ENCODE data around the gene MGAT5B. TPM values are rescaled to one million over a fixed set of nuclear protein-coding genes. Genes with fewer than 3 reads are reported as not detected.

The MGAT5B gene
- total and polyA plus RNA-seq, 2 experiments from 2014 or later, result 1.6 to 10.0 TPM

GRCh38 chr17:76967762-76968161 lies 99.6 kb downstream of the MGAT5B start:
- Histone ChIP-seq H3K4me3 (peak overlapping the region; percentile 56; the same call in 1 of the 2 replicates), H3F3A (replicated peaks; ENCODE audit: low read depth) (peaks cover 9% of the 10 kb centered on the region), H3K4me2 (peak overlapping the region; percentile 72), H3K27me3 (ENCODE audit: insufficient read depth) (no peaks in the 10 kb centered on the region), H4K20me1 (replicated peaks; ENCODE audit: insufficient read depth) (no peaks in the 10 kb centered on the region), H3K27ac (ENCODE audit: low read depth) (0 out of 2 replicates have a peak overlapping the region, but pooled peaks have one; percentile 95), H2AFZ (no peak overlapping the region; the same call in 1 of the 2 replicates), H3K4me1 (ENCODE audit: insufficient read depth) (peaks cover 37% of the 10 kb centered on the region), H3K36me3 (ENCODE audit: insufficient read depth) (no peaks in the 10 kb centered on the region), H3K9me2 (ENCODE audit: insufficient read depth) (peaks cover 3% of the 10 kb centered on the region; the same call in 1 of the 2 replicates), H3K79me2 (replicated peaks; ENCODE audit: insufficient read depth) (no peaks in the 10 kb centered on the region; the same call in 1 of the 2 replicates)
- Mint-ChIP-seq H3K27me3 (ENCODE audit: insufficient read depth, low read depth, poor library complexity) (peaks cover 23% of the 10 kb centered on the region), H3K4me1 (peaks cover 42% of the 10 kb centered on the region), H3K36me3 (ENCODE audit: low read depth) (peaks cover 5% of the 10 kb centered on the region; the same call in 2 of the 3 replicates), H3K27ac (no peak overlapping the region), H3K9me3 (no peaks in the 10 kb centered on the region), H3K4me3 (peak overlapping the region; percentile 80; the same call in 2 of the 3 replicates)
- DNase-seq (ENCODE audit: low spot score) (no peak), ATAC-seq (no peak)
- no peak for TF ChIP-seq NANOG (IDR thresholded peaks at IDR 0.05; ENCODE audit: borderline replicate concordance)
- TF ChIP-seq ZNF331 (CRISPR knock-in tag; IDR thresholded peaks at IDR 0.05; ENCODE audit: low read depth), result no peak
- no peak for TF ChIP-seq REST (IDR thresholded peaks at IDR 0.05; ENCODE audit: unreplicated experiment)
- no peak for TF ChIP-seq POLR2AphosphoS5 (IDR thresholded peaks at IDR 0.05; ENCODE audit: low read depth)
- no peak for TF ChIP-seq EZH2phosphoT487 (IDR thresholded peaks at IDR 0.05; ENCODE audit: unreplicated experiment)
- TF ChIP-seq STAT1 (IDR thresholded peaks at IDR 0.05; ENCODE audit: unreplicated experiment), result no peak
- TF ChIP-seq CTCF (conservative IDR thresholded peaks at IDR 0.05; ENCODE audit: low read depth in 2 of 2), result no peak
- TF ChIP-seq ETS1 (IDR thresholded peaks at IDR 0.05), result no peak
- TF ChIP-seq CREB1 (CRISPR knock-in tag; IDR thresholded peaks at IDR 0.05; ENCODE audit: low read depth), result no peak
- no peak for TF ChIP-seq ZNF114 (CRISPR knock-in tag; IDR thresholded peaks at IDR 0.05)
- no peak for TF ChIP-seq EZH2 (IDR thresholded peaks at IDR 0.05; ENCODE audit: low read depth, unreplicated experiment)
- TF ChIP-seq ZNF462 (CRISPR knock-in tag; IDR thresholded peaks at IDR 0.05), result no peak
- TF ChIP-seq JUNB (IDR thresholded peaks at IDR 0.05; ENCODE audit: unreplicated experiment), result no peak
